ENCODE data around the gene KRT36.

KRT36 gene

GRCh38 chr17:41528959-41529353 lies 39.2 kb upstream of the KRT36 start:
- no peaks in the 10 kb centered on the region for H4K20me1 ChIP-seq (ENCODE audit: control insufficient read depth, insufficient read depth, low read depth, low read length)
- no peaks in the 10 kb centered on the region for H3K79me2 ChIP-seq (ENCODE audit: control insufficient read depth, low read length)
- no peaks in the 10 kb centered on the region for H3K9me2 ChIP-seq (replicated peaks; ENCODE audit: control insufficient read depth, low read length)
- H3K4me1 ChIP-seq (ENCODE audit: control insufficient read depth, low read length): no peaks in the 10 kb centered on the region
- H3K27me3 ChIP-seq (ENCODE audit: control insufficient read depth, low read length): peaks cover 17% of the 10 kb centered on the region
- no peaks in the 10 kb centered on the region for H3K36me3 ChIP-seq (ENCODE audit: control insufficient read depth, low read length)
- no peak overlapping the region for H3K27ac ChIP-seq (ENCODE audit: low read depth, low read length)
- H3K4me3 ChIP-seq (ENCODE audit: low read length): no peak overlapping the region
- no peak overlapping the region for H3K4me2 ChIP-seq (ENCODE audit: low read length)
- no peaks in the 10 kb centered on the region for H3F3A ChIP-seq (ENCODE audit: control insufficient read depth, insufficient read depth)
- no peak for TF ChIP-seq EZH2phosphoT487 (IDR thresholded peaks at IDR 0.05; ENCODE audit: borderline replicate concordance, low read length)
- TF ChIP-seq, protein P1, sequence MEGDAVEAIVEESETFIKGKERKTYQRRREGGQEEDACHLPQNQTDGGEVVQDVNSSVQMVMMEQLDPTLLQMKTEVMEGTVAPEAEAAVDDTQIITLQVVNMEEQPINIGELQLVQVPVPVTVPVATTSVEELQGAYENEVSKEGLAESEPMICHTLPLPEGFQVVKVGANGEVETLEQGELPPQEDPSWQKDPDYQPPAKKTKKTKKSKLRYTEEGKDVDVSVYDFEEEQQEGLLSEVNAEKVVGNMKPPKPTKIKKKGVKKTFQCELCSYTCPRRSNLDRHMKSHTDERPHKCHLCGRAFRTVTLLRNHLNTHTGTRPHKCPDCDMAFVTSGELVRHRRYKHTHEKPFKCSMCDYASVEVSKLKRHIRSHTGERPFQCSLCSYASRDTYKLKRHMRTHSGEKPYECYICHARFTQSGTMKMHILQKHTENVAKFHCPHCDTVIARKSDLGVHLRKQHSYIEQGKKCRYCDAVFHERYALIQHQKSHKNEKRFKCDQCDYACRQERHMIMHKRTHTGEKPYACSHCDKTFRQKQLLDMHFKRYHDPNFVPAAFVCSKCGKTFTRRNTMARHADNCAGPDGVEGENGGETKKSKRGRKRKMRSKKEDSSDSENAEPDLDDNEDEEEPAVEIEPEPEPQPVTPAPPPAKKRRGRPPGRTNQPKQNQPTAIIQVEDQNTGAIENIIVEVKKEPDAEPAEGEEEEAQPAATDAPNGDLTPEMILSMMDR (IDR thresholded peaks at IDR 0.05; ENCODE audit: low read depth, low read length, poor library complexity, severe bottlenecking): no peak
- H3K9me3 ChIP-seq (ENCODE audit: control insufficient read depth, insufficient read depth, low read length): no peaks in the 10 kb centered on the region

DNA sequence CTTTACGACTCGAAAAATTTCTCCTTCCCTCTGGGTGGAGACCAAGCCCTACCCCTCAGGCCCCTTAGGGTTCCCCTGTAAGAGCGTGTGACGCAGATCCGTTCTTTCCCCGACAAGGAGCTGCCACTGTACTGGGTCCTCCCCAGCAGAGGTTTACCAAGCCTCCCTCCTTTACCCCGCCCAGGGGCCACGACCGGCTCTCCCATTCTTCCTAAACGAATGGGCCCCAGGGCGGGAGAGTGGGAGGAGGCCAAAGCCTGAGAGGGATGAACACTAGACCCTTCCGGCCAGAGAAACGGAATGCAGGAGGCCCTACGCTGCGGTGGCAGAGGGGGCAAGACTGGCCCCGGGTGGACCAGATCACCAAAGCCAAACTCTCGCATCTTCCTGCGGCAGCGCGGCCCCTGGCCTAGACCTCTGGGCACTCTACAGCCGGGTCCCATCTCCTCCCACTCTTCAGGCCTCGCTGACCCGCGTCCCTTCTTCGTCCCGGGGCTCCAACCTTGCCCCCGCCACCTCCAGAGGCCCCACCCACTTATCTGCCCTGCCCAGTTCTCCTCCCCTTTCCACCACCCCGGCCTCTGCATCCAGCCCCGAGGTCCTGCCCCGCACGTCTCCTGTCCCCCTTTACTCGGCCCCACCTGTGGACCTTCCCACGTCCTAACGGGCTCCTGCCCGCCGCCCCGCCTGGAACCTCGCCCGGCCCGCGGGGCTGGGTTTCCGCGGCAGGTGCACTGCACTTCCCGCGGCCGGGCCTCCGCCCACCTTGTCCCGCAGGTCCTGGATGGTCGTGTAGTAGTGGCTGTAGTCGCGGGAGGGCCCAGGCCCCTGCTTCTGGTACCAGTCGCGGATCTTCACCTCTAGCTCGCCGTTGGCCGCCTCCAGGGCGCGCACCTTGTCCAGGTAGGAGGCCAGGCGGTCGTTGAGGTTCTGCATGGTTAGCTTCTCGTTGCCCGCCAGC lies 37.6 kb upstream of the KRT36 start:
- Histone ChIP-seq H3F3A (ENCODE audit: control insufficient read depth, insufficient read depth) (no peaks in the 10 kb centered on the region), H3K4me1 (ENCODE audit: control insufficient read depth, low read length) (no peaks in the 10 kb centered on the region), H3K4me2 (ENCODE audit: low read length) (no peak overlapping the region), H3K9me3 (ENCODE audit: control insufficient read depth, insufficient read depth, low read length) (no peaks in the 10 kb centered on the region), H3K9me2 (replicated peaks; ENCODE audit: control insufficient read depth, low read length) (no peaks in the 10 kb centered on the region), H3K36me3 (ENCODE audit: control insufficient read depth, low read length) (no peaks in the 10 kb centered on the region), H4K20me1 (ENCODE audit: control insufficient read depth, insufficient read depth, low read depth, low read length) (no peaks in the 10 kb centered on the region), H3K27ac (ENCODE audit: low read depth, low read length) (no peak overlapping the region), H3K4me3 (ENCODE audit: low read length) (no peak overlapping the region), H3K79me2 (ENCODE audit: control insufficient read depth, low read length) (no peaks in the 10 kb centered on the region), H3K27me3 (ENCODE audit: control insufficient read depth, low read length) (peaks cover 17% of the 10 kb centered on the region)
- TF ChIP-seq EZH2phosphoT487 (IDR thresholded peaks at IDR 0.05; ENCODE audit: borderline replicate concordance, low read length): no peak
- TF ChIP-seq, protein P1 (IDR thresholded peaks at IDR 0.05; ENCODE audit: low read depth, low read length, poor library complexity, severe bottlenecking): no peak

DNA sequence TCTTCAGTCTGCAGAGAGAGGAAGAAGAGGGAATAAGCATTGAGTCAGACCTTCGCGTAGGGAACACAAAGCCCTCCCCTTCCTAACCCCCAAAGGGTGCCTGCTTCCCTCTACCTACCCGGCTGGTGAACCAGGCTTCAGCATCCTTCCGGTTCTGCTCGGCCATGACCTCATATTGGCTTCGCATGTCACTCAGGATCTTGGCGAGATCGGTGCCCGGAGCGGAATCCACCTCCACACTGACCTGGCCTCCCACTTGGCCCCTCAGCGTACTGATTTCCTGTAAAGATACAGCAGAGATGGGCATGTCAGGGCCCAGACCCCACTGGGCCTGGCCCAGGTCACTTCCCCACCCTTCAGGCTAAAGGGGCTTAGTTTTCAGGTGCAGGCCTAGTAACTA lies 34.6 kb upstream of the KRT36 start:
- TF ChIP-seq EZH2phosphoT487 (IDR thresholded peaks at IDR 0.05; ENCODE audit: borderline replicate concordance, low read length): no peak
- TF ChIP-seq, protein P1 (IDR thresholded peaks at IDR 0.05; ENCODE audit: low read depth, low read length, poor library complexity, severe bottlenecking): no peak
- Histone ChIP-seq H3K9me2 (replicated peaks; ENCODE audit: control insufficient read depth, low read length) (no peaks in the 10 kb centered on the region), H3K27ac (ENCODE audit: low read depth, low read length) (no peak overlapping the region), H3K36me3 (ENCODE audit: control insufficient read depth, low read length) (no peaks in the 10 kb centered on the region), H3K4me3 (ENCODE audit: low read length) (no peak overlapping the region), H3K79me2 (ENCODE audit: control insufficient read depth, low read length) (no peaks in the 10 kb centered on the region), H3K4me1 (ENCODE audit: control insufficient read depth, low read length) (no peaks in the 10 kb centered on the region), H3F3A (ENCODE audit: control insufficient read depth, insufficient read depth) (no peaks in the 10 kb centered on the region), H3K27me3 (ENCODE audit: control insufficient read depth, low read length) (no peaks in the 10 kb centered on the region), H4K20me1 (ENCODE audit: control insufficient read depth, insufficient read depth, low read depth, low read length) (no peaks in the 10 kb centered on the region), H3K9me3 (ENCODE audit: control insufficient read depth, insufficient read depth, low read length) (no peaks in the 10 kb centered on the region), H3K4me2 (ENCODE audit: low read length) (no peak overlapping the region)
